ENCODE data around the gene PRKAR2B.
"Not testable (repeated sequence)": the region's sequence is repeated elsewhere in the genome, so short reads cannot be mapped to it uniquely, and the experiment has no call there.

The PRKAR2B gene

DNA sequence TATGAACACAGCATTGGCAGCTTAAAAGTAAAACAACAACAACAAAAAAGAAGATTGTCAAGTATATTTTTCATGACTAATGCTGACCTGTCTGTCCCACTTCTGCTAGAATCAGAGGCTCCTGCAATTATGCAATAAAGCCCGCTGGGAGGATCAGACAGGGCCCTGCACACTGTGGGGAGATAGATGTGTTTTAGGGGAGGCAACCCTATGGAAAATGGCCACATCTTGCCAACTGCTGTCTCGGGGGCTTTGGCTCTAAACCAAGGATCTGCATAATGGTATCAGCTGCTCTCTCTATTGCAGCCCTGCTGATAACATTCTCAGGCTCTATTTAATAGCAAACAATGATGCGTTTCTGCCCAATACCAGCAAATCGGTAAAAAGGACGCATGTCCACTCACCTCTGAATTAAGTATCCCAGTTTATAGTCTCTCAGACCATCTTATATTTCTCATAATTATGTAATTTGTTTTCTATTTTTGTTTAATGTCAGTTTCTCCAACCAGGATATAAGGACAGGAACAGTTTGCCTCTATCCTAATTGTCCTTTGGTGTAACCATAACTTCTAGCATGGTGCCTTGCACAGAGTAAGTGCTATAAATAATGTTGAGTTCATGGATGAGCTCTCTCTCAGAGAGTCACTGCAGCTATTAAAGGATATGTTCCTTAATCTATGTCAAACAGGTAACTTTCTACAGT is 15.3 kb upstream of the PRKAR2B start:
- no peak for DNase-seq

GRCh38 chr7:107029764-107030286 is 14.7 kb upstream of the PRKAR2B start:
- no peak for DNase-seq

GRCh38 chr7:107032050-107032449 is 12.5 kb upstream of the PRKAR2B start:
- no peak for DNase-seq

DNA sequence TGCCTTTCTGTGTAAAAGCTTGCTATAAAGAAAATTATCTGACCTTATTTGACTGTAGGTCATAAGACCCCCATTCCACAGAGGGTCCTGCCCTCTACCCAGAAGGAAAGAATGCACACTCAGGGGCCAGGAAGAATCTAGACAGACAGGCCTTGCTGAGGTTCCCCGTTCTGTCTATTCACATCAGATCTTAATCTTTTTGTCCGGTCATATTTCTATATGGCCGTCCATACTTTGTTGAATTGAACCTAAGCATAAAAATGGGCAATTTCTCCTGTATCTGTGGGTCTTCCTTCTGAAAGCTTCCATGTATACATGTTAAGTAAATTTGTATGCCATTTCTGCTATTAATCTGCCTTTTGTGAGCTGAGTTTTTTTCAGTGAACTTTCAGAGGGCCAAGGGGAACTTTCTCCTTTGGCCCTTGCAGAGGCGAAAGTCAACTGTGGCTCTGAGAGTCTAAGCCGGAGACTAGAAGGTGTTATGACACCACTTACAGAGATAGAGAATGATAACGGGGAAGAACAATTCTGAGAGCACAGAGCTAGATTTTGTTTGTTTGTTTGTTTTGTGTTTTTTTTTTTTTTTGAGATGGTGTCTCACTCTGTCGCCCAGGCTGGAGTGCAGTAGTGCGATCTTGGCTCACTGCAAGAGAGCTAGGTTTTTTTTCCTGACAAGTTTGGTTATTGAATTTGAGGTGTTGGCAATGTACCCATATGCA is 11.6 kb upstream of the PRKAR2B start:
- DNase-seq: no peak

- no peak for DNase-seq
Observed at GRCh38 chr7:107034553-107034952, 10.0 kb upstream of the PRKAR2B start.

DNA sequence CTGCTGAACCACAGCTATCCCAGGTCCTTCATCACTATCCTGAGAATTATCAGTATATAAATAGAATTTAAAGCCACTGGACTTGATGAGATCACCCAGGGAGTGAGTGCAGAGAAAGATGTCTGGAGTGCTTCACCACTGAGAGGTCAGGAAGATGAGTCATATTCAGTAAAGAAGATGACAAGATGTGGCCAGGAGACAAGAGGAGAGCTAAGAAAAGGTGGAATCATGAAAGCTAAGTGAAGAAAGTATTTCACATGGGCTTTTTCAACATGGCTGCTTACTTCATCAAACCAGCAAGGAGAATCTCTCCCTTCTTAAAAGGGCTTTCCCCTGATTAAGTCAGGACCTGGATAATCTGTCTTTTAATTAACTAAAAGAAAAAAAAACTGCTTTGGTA is 9.1 kb upstream of the PRKAR2B start:
- no peak for DNase-seq

- no peak for DNase-seq
Observed at GRCh38 chr7:107036535-107036934, 8.0 kb upstream of the PRKAR2B start.

DNA sequence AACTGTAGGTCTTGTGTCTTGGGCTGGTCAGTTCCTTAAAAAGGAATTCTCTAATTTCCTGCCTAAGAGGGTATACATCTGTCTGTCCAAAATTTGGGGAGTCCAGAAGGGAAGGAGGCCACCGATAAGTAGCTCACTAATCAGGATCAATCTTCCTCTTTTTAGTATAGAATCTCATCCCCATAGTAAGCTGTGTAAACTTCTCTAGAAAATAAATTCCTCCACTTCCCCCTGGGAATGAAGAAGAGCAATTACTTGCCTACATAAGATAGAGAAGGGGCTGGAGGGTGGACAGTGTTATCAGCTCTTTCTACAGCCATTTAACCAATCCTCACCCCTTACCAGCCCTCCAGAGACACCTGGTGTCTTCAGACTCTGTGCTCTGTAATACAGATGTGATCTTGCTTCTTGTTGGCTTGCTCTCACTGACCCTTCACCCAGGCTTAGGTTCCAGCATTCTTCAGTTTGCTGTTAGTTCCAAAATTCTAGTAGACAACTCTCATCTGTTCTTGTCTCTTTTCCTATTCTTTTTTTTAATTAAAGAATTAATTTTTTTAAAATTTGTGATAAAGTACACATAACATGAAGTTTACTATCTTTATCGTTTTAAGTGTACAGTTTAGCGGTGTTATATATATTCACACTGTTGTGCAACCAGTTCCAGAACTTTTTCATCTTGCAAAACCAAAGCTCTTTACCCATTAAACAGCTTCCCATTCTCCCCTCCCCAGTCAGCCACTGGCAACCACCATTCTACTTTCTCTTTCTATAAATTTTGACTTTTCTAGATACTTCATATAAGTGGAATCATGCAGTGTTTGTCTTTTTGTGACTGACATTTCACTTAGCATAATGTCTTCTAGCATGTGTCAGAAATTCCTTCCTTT is 6.5 kb upstream of the PRKAR2B start:
- DNase-seq: no peak

DNA sequence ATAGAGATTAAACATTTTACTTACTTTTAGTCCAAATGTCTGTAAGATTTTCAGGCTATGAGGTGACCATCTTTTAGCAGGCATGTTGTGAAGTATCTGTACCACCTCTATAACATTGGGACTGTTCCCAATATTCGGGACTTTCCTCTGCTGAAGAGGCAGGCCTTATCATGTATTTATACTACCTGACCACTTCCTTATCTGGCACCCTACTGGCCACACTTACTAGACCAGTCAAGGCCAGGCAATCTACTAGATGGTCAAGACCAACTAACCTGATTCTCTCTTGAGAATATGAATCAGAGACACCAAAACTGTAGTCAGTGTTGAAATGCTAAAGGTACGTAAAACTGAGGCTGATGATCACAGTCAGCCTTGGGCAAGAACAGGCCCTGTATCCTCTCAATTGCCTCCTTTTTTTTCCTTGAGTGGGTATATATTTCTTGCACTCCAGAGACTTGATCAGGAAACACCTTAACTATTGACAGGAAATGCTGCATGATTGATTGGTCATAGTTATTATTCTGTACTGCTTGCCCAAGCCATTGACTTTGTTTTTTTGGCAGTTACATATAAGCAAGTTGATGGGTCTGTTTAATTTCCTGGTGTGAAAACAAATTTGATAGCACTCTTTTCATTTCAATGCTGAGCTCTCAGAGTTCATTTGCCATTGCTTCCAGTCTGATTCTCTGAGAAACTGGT is 5.2 kb upstream of the PRKAR2B start:
- no peak for DNase-seq

DNA sequence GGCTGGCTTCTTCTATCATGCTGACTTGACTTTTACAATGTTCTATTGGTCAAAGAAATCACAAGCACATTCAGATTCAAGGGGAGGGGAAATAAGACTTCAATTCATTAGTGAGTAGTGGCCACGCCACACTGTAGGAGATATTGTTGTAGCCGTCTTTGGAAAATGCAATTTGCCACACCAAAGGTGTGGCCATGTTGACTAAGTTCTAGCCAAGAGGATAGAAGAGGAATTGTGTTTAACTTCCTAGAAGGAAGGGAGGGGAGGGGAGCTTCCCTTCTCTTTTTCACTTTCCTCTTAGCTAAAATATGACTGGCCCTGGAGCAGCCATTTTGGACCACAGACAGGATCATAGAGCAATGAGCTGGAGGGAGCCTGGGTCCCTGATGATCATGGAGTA is 3.4 kb upstream of the PRKAR2B start:
- DNase-seq: no peak

GRCh38 chr7:107041764-107042163 is 2.7 kb upstream of the PRKAR2B start:
- not testable (repeated sequence) for DNase-seq

GRCh38 chr7:107042326-107042910 is 2.1 kb upstream of the PRKAR2B start:
- DNase-seq: not testable (repeated sequence)

- no peak for DNase-seq
Observed at GRCh38 chr7:107043491-107043890, 1.0 kb upstream of the PRKAR2B start.

DNA sequence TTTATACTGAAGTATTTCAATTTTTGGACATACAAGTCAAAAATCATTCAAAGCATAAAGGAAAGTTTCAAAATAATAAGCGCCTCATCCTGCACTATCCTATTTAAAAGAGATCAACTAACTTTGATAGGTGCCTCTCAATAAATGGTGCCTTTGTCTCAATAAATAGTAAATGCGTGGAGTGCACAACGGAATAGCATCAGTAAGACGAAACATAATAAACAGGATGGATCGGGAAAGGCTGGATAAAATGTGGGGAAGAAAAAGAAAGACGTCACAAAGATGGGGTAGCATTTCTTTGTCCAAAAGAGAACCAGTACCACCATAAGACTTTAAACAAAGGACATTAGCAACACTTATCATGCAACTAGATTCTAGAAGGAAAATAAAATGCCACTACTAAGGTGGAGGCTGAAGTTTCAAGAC is 571 bp upstream of the PRKAR2B start:
- DNase-seq: no peak

GRCh38 chr7:107045195-107045960 is 873 bp downstream of the PRKAR2B start:
- DNase-seq: no peak

DNA sequence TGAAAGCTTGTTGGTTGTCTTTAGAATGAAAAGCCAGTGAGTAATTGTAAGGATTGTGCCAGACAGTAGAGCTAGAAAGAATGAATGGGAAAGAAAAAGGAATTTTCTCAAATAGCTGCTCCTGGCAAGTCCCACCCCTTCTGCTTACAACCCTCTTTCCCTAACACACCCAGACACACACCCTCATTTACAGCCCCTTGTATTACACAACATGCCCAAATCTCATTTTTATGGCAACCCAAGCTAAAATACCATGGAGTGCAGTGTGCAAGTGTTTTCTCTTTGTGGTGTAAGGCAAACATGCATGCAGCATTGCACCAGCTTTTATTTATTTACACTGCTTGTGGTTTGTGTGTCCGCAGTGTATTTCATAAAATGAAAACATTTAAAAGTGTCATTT is 1.5 kb downstream of the PRKAR2B start:
- DNase-seq: no peak

GRCh38 chr7:107046491-107047259 is 2.2 kb downstream of the PRKAR2B start:
- DNase-seq: no peak

GRCh38 chr7:107047902-107048782 is 3.6 kb downstream of the PRKAR2B start:
- DNase-seq: no peak

- no peak for DNase-seq
Observed at GRCh38 chr7:107048783-107049418, 4.4 kb downstream of the PRKAR2B start.
